HFFc6 (cell line): ENCODE measurements around the gene ZNF283. TPM values are rescaled to one million over a fixed set of nuclear protein-coding genes. Genes with fewer than 3 reads are reported as not detected.
"Not testable (repeated sequence)": the region's sequence is repeated elsewhere in the genome, so short reads cannot be mapped to it uniquely, and the experiment has no call there.

Experiments
- DNase-seq: peaks from one replicate; pipeline ENCODE4 v3.0.0-alpha.2; 2018
- H3K27ac Mint-ChIP-seq: 2 replicates; pipeline ENCODE4 v1.8.0; 2020; ENCODE audit warnings: mild to moderate bottlenecking, mixed read lengths
- H3K27me3 Mint-ChIP-seq: 2 replicates; pipeline ENCODE4 v1.8.0; 2021; ENCODE audit warnings: mild to moderate bottlenecking, moderate library complexity, mixed read lengths; ENCODE audit not compliant: insufficient read depth
- H3K36me3 Mint-ChIP-seq: 2 replicates; pipeline ENCODE4 v1.8.0; 2021; ENCODE audit warnings: low read depth, mixed read lengths
- H3K4me1 Mint-ChIP-seq: 2 replicates; pipeline ENCODE4 v1.8.0; 2020; ENCODE audit warnings: low read depth, mixed read lengths
- H3K4me3 Mint-ChIP-seq: 2 replicates; pipeline ENCODE4 v1.8.0; 2020; ENCODE audit warnings: mild to moderate bottlenecking, moderate library complexity, mixed read lengths
- H3K9me3 Mint-ChIP-seq: 2 replicates; pipeline ENCODE4 v1.8.0; 2020; ENCODE audit warnings: mild to moderate bottlenecking, mixed read lengths
- CTCF ChIP-seq: fragments of 200-600 bp; sonication (generic); IDR thresholded peaks from 2 replicates; pipeline ENCODE4 v1.5.0; 2021; ENCODE audit warnings: antibody characterized with exemption, mild to moderate bottlenecking
- total RNA-seq, 6 experiments: library from RNA; stranded (reverse); fragmentation: NEBNext Ultra II Directional; extraction: Animal tissue kit (Norgen Biotek cat#: 25700); gene quantifications; 2 replicates in 1 of 6; 3 replicates in 5 of 6; pipeline ENCODE4 v1.2.3, GENCODE V29; 2021

Gene ZNF283
- total RNA-seq, 6 experiments from 2014 or later, result 5.7 to 9.0 (median 7.9) TPM

- peaks cover 17% of the 10 kb centered on the region for H3K4me1 Mint-ChIP-seq
- peak overlapping the region; percentile 85 for H3K4me3 Mint-ChIP-seq
- no peak overlapping the region for H3K27ac Mint-ChIP-seq
- TF ChIP-seq CTCF, result no peak
- peaks cover 7% of the 10 kb centered on the region for H3K9me3 Mint-ChIP-seq
- peaks cover 13% of the 10 kb centered on the region for H3K36me3 Mint-ChIP-seq
- no peak for DNase-seq
- peaks cover 14% of the 10 kb centered on the region for H3K27me3 Mint-ChIP-seq
Observed at GRCh38 chr19:43820884-43821215, 6.3 kb upstream of the ZNF283 start.

DNA sequence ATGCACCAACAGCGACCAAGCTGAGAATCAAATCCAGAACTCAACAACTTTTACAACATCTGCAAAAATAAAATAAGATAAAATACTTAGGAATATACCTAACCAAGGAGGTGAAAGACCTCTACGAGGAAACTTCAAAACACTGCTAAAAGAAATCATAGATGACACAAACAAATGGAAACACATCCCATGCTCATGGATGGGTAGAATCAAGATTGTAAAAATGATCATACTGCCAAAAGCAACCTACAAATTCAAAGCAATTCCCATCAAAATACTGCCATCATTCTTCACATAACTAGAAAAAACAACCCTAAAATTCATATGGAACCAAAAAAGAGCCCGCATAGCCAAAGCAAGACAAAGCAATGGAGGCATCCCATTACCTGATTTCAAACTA, 3.3 kb upstream of the ZNF283 start:
- not testable (repeated sequence) for DNase-seq, H3K4me3 Mint-ChIP-seq, H3K27ac Mint-ChIP-seq
- Mint-ChIP-seq H3K4me1 (peaks cover 33% of the 10 kb centered on the region), H3K36me3 (peaks cover 23% of the 10 kb centered on the region), H3K27me3 (peaks cover 11% of the 10 kb centered on the region), H3K9me3 (peaks cover 16% of the 10 kb centered on the region)

DNA sequence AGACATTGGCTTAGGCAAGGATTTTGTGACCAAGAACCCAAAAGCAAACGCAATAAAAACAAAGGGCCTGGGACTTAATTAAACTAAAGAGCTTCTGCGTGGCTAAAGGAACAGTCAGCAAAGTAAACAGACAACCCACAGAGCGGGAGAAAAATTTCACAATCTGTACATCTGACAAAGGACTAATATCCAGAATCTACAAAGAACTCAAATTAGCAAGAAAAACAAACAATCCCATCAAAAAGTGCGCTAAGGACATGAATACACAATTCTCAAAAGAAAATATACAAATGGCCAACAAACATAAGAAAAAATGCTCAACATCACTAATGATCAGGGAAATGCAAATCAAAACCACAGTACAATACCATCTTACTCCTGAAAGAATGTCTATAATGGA, 2.5 kb upstream of the ZNF283 start:
- Mint-ChIP-seq H3K27me3 (peaks cover 11% of the 10 kb centered on the region), H3K9me3 (peaks cover 16% of the 10 kb centered on the region), H3K36me3 (peaks cover 29% of the 10 kb centered on the region), H3K4me1 (peaks cover 33% of the 10 kb centered on the region)
- H3K4me3 Mint-ChIP-seq, DNase-seq, H3K27ac Mint-ChIP-seq: not testable (repeated sequence)

DNA sequence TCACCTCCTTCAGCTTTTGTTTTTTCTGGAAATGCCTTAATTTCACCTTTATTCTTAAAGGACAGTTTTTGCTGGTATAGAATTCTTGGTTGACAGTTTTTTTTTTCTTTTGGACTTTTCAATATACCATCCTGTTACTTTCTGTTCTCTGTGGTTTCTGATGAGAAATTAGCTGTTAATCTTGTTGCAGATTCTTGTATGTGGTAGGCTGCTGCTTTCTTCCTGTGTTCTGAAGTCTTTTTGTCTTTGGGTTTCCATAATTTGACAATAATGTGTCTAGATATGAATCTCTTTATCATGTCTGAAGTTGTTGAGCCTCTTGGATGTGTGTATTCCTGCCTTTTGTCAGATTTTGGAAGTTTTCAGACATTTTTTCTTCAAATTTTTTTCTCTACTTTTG, 12.0 kb downstream of the ZNF283 start:
- no peak for DNase-seq
- H3K27ac Mint-ChIP-seq, result no peak overlapping the region
- TF ChIP-seq CTCF, result no peak
- no peaks in the 10 kb centered on the region for H3K4me1 Mint-ChIP-seq
- peaks cover 85% of the 10 kb centered on the region for H3K9me3 Mint-ChIP-seq
- H3K4me3 Mint-ChIP-seq, result no peak overlapping the region
- peaks cover 90% of the 10 kb centered on the region for H3K36me3 Mint-ChIP-seq
- no peaks in the 10 kb centered on the region; the same call in 1 of the 2 replicates for H3K27me3 Mint-ChIP-seq

DNA sequence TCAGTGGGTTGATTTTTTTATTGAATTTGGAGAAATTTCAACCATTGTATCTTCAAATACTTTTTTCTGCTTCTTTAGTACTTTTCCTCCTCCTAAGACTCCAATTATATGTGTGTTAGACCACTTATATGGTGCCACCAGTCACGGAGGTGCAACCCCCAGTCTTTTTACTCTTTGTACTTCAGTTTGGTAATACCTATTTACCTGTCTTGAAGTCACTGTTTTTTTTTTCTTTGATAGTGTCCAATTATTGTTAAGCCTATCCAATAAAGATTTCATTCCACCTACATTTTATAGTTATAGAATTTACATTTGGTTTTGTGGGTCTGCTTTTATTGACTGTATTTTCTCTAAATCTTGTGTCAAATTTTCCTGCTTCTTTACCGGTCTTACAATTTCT, 14.9 kb downstream of the ZNF283 start:
- H3K27ac Mint-ChIP-seq, result no peak overlapping the region
- H3K27me3 Mint-ChIP-seq, result no peaks in the 10 kb centered on the region
- no peak for DNase-seq
- no peak overlapping the region for H3K4me3 Mint-ChIP-seq
- peaks cover 90% of the 10 kb centered on the region for H3K9me3 Mint-ChIP-seq
- no peak for TF ChIP-seq CTCF
- peaks cover 93% of the 10 kb centered on the region for H3K36me3 Mint-ChIP-seq
- no peaks in the 10 kb centered on the region for H3K4me1 Mint-ChIP-seq

DNA sequence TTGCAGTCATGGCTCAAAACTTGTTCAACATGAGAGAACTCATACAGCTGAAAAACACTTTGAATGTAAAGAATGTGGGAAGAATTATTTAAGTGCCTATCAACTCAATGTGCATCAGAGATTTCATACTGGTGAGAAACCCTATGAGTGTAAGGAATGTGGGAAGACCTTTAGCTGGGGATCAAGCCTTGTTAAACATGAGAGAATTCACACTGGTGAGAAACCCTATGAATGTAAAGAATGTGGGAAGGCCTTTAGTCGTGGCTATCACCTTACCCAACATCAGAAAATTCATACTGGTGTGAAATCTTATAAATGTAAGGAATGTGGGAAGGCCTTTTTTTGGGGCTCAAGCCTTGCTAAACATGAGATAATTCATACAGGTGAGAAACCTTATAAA, 20.1 kb downstream of the ZNF283 start:
- H3K4me3 Mint-ChIP-seq, result no peak overlapping the region
- H3K9me3 Mint-ChIP-seq, result peaks cover 93% of the 10 kb centered on the region
- peaks cover 92% of the 10 kb centered on the region for H3K36me3 Mint-ChIP-seq

More for the DNA sequence above, 20.1 kb downstream of the ZNF283 start:
- no peak overlapping the region for H3K27ac Mint-ChIP-seq
- no peaks in the 10 kb centered on the region for H3K4me1 Mint-ChIP-seq
- H3K27me3 Mint-ChIP-seq, result no peaks in the 10 kb centered on the region
- no peak for TF ChIP-seq CTCF
- DNase-seq, result no peak
